Measurements from ENCODE around the gene GALNT12.

GALNT12 gene

GRCh38 chr9:98882569-98882923, 75.1 kb downstream of the GALNT12 start:
- no peak for DNase-seq

GRCh38 chr9:98883276-98883675, 75.8 kb downstream of the GALNT12 start:
- no peak for DNase-seq

DNA sequence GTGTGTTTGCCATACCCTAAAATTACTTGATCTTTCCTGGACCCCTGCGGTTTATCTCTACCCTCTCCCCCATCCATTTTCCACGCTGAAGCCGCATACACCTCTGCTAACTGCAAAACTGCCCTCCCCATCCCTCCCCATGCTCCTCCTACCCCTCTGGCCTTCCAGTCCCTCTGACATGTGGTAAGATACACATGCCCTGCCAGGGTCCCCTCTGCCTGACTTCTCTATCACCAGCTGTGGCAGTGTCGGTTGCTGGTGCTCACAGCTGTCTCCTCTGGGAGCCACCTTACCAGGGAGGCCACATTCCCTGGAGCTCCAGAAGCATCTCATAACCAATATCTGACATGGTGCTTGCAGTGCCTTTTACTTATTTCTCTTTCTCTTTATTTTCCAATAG, 77.4 kb downstream of the GALNT12 start:
- no peak for DNase-seq

DNA sequence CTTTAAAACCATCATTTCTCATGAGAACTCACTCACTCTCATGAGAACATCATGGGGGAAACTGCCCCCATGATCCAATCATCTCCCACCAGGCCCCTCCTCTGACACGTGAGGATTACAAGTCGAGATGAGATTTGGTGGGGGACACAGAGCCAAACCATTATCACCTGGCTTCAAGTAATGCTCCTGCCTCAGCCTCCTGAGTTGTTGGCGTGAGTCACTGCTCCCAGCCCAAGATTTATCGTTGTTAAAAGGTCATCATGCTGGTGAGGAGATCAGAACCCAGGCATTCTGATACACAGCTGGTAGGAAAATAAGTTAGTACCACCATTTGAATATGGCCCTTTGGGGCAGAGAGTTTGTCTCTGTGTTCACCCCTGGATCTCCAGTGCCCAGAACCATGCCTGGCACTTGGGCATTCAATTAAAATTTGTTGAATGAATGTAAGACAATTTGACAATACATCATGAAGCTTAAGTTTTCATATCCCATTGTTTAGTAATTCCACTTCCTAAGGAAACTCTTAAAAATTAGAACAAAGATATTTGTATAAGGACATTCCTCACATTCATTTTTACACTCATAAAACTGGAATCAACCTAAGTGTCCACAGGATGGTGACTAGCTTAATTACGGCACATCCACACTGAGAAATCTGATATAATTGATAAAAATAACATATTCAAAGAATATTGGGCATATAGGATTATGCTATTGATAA, 78.3 kb downstream of the GALNT12 start:
- DNase-seq: no peak

DNA sequence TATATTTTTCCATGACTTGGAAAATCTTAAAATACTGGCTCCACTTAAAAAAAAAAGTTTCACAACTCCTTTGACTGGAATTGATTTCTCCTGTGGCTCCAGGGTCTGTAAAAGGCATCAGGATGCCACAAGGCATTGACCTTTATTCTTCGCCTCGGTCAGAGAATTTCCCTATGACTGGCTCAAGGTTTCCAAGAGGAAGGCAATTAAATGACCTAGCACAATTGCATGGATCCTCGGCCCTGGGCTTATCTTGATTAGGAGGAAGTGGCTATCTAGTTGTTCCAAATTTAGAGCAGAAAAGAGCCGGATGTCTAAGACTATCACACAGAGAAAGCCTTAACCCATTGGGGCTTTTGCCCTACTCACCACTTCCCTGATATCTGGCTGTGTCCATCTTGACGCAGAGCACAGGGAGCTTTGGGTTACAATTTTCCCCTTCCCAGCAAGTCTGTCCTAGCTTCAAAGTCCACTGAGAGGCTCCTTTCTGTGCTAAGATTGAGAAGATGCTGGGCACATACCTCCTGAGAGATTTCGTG, 79.3 kb downstream of the GALNT12 start:
- no peak for DNase-seq

DNA sequence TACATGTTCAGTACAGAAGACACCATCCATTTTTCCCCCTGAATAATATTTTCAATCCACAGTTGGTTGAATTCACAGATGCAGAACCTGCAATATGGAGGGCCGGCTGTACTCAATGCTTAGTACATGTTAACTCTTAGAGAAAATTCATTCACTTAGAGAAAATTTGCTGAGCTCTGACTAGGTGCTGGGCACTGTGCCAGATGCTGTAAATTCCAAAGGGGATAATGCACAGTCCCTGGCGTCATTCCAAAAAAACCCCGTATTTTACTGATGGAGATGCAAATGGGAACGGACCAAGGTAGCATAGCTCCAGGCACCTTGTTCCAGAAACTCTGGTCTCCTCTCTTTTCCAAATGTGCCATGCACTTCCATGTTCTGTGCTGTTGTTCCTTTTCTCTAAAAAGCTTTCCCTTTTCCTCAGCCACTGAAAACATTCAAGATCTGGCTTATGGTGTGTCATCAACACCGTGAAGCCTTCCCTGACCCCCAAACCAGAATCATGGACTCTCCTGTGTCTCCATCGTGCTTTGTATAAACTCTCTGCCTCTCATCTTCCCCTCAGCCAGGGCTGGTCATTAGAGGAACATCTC, 80.5 kb downstream of the GALNT12 start:
- no peak for DNase-seq

DNA sequence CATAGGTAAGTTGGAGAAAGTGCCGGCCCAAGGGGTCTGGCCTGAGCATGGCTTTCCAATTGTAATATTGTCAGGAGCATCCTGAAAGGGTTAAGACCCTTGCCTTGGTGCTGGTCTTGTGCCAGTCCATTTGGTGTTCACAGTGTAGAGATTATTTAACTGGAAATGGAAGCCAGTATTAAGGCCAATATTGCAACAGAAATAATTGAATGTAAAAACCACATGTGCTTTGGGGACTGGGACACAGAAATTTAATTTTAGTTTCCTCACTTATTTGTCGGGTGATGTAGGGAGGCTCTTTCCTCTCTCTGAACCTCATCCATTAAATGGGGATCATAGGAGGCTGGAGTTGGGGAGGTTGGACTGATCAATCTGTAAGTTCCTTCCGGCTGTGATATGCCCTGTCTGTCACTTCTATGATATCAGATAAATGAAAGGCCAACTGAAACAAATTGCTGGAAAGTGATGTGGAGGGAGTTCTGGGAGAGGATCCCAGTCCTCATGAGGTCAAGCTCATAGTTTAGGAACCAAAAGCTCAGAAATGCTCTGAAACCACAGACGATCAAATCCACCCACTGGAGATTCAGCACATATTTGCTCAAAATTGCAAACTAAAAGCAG, 81.4 kb downstream of the GALNT12 start:
- DNase-seq: no peak

GRCh38 chr9:98890256-98890655, 82.8 kb downstream of the GALNT12 start:
- peak; percentile 51 for DNase-seq

DNA sequence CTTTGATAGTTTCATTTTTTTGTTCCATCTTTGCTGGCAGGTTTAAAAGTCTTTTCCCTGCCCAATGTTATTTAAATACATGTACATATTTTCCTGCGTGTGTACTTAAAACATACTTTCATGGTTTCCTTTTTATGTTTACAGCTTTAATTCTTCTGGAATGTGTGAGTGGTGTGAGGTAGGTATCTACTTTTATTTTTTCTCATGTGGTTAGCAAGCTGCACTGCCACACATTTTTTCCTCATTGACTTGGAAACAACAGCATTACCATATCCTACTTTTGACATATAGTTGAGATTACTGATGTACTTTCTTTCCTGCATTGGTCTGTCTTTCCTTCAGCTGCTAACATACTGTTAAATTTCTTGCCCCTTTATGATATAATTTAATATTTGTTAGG, 84.8 kb downstream of the GALNT12 start:
- no peak for DNase-seq

DNA sequence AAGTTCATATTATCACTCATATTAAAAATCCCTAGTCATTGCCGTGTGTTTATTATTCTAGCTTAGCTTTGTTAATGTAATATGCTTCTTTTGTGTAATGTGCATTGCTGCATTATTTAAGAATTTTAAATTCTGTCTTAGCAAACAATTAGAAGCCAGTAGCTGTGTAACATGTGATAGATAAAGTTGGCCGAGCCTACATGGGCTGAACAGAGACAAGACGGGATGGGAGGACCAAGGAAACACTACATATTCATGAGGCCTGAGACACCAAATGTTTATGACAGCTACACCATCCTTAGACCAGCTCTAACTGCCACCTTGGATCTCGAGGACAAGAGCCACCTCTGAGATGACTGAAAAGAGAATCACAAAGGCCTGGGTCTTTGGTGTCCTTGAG, 85.2 kb downstream of the GALNT12 start:
- no peak for DNase-seq

GRCh38 chr9:98894171-98894570, 86.7 kb downstream of the GALNT12 start:
- DNase-seq: no peak

DNA sequence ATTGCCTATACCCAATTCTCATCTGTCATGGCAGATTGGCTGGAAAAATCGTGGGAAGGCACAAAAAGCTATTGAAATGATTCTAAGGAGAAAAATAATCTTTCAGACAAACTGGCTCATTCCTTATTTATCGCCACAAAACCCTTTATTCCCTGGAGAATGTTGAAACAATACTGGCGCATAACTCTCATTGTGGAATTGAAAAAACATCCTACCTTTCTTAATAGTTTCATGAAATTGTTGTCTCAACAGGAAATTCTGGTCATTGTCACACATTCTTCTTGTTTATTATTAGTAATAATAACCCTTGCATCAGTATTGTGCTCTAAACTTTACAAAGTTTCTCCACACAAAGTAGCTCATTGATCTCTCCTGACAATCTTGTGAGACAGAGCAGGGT, 87.3 kb downstream of the GALNT12 start:
- no peak for DNase-seq

DNA sequence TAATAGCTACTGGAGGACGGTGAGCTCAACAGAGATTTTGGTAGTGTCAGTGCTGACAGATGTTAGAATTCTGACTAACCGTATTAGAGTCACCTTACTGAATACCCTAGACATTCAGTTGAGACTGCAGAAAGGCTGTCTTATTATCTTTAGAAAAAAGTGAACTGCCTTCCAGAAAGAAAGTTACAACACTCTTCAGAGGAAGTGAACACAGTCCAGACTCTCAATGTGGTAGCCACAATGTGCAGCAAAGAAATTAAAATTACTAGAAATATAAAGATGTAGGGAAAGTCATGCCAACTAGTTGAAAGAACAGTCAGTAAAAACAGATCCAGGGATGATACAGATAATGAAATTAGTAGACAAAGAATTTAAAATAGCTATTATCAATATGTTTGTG, 89.2 kb downstream of the GALNT12 start:
- DNase-seq: no peak

GRCh38 chr9:98897745-98898144, 90.3 kb downstream of the GALNT12 start:
- DNase-seq: no peak

DNA sequence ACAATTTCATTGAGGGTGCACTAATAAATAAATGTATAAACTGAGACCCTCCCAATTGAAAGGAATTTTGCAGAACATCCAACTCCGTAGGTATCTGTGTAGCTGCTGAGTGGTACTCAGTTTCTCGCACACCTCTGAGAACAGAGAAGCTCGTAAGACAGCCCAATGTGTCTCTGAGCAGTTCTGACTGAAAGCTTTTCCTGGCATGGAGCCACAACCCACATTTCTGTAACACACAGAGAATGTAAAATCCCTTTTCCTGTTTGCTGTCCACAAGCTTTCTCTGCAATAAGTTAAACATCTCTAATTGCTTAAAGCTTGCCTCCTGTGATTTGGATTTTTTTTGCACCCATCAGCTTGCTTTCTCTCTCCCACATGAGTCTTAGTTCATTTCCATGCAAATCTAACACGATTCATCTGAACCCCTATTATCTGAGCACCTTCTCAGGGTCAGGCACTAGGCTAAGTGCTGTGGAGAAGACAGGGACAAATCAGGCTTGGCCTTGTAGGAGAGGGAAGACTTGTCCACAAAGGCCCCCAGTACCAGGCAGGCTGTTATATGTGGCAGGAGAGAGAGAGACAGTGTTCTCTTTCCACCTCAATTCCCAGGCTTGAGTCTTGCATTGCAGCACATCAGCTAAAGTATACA, 92.1 kb downstream of the GALNT12 start:
- DNase-seq: no peak
